WI38 (cell line): ENCODE data around the gene OTUD7B.

Experiments used
- H3K4me3 ChIP-seq: 2 replicates; pipeline ENCODE4 v1.5.1; 2011; ENCODE audit warnings: low read depth, mild to moderate bottlenecking, control low read depth, low read length
- TF ChIP-seq, protein P1 (sequence below): IDR thresholded peaks from 2 replicates; pipeline ENCODE4 v1.5.1; 2012; ENCODE audit warnings: low read depth, mild to moderate bottlenecking, control low read depth, low read length

The OTUD7B gene

DNA sequence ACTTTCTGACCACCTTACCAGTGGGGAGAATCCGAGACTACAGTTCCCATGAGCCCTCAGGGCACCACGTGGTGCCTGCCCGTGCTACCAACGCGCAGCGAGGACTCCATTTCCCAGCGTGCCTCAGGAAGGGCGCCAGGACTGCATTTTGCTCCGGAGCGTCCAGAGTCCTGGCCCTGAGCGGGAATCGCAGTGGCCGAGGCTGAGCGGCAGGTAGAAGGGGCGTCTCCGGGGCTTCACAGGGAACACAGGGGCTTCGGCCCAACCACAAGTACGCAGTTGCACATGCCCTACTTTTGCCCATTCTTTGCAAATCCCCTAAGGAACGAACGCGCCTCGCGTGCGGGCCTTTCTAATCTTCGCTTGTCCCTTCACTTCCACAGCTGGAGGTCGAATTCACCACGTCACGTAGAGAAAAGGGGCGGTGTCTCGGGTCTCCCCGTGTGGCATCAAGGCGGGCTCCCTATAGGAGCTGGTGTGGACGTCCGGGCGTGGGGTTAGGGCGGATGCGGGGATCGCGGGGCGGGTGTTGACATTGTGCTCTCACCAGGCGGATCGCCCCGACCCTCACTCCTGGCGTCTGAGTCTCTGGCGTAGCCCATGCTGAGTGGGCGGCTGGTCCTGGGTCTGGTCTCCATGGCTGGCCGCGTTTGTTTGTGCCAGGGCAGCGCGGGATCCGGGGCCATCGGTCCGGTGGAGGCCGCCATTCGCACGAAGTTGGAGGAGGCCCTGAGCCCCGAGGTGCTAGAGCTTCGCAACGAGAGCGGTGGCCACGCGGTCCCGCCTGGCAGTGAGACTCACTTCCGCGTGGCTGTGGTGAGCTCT lies 110.9 kb downstream of the OTUD7B start, which contains the start of gene BOLA1:
BOLA1 (plus strand) TSS at position 109 of the 825 bp plus-strand sequence; CDS start at position 601, 492 bp downstream.
- TF ChIP-seq, protein P1, sequence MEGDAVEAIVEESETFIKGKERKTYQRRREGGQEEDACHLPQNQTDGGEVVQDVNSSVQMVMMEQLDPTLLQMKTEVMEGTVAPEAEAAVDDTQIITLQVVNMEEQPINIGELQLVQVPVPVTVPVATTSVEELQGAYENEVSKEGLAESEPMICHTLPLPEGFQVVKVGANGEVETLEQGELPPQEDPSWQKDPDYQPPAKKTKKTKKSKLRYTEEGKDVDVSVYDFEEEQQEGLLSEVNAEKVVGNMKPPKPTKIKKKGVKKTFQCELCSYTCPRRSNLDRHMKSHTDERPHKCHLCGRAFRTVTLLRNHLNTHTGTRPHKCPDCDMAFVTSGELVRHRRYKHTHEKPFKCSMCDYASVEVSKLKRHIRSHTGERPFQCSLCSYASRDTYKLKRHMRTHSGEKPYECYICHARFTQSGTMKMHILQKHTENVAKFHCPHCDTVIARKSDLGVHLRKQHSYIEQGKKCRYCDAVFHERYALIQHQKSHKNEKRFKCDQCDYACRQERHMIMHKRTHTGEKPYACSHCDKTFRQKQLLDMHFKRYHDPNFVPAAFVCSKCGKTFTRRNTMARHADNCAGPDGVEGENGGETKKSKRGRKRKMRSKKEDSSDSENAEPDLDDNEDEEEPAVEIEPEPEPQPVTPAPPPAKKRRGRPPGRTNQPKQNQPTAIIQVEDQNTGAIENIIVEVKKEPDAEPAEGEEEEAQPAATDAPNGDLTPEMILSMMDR, result no peak
- peak within 1 kb of the TSS; percentile 65 for H3K4me3 ChIP-seq

DNA sequence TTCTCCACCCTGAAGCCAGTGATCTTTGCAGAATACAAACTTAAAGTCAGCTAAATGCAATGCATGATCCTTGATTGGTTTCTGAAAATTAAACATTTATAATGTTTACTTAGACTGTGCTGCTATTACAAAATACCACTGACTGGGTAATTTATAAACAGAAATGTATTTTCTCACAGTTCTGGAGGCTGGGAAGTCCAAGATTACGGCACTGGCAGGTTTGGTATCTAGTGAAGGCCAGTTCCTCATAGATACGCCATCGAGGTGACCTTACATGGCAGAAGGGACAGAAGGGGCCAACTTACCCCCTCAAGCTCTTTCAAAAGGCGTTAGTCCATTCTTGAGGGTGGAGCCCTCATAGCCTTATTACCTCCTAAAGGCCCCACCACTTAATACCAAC lies 114.0 kb downstream of the OTUD7B start:
- TF ChIP-seq, protein P1, result no peak
- H3K4me3 ChIP-seq, result no peak overlapping the region

DNA sequence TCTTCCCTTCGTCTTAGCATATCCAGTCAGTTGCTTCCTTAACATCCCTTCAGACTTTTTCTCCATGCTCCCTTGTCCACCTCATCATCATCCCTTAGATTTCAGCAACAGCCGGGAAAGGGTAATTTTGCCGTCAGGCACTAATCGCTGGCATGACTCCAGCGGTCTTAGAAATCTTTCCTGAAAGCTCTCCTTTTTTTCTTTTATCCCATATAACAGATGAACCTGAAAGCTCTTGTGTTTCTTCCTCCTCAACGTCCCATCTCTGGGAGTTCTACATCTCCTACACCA lies 121.6 kb downstream of the OTUD7B start:
- TF ChIP-seq, protein P1, result no peak
- peak overlapping the region; percentile 61 for H3K4me3 ChIP-seq

DNA sequence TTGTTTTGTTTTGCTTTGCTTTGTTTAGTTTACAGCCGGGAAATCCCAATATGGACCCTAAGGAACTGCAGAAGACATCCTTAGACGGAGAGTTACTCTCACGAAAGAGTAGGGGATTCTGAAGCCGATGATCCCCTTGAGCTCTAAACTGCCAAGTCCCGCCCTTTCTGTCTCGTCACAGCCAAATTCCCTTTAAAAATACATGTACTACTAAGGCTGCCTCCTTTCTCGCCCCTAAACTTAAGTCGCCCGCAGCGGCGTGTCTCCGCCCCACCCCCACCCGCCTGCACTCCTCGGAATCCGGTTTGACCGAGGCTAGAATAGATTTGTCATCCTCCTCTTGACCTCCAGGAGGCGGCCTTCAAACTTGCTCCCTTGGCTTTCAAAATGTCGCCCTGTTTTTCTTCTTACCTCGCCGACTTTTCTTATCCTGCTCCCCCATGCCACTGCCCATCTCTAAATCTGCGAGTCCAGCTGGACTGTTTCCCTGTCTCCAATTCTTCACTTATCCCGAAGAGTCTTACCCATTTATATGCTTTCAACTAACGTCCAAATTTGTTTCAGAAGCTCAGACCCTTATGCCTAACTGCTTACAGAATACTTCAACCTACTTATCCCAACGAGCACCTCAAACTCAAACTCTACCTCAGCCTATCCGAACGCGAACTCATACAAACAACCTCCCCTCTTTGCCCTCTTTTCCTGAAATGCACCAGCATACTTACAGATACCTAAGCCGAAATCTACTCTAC lies 122.1 kb downstream of the OTUD7B start:
- TF ChIP-seq, protein P1, result peak; percentile 52

More for the DNA sequence above, 122.1 kb downstream of the OTUD7B start:
- peak overlapping the region; percentile 61 for H3K4me3 ChIP-seq
